Loucy (cell line): ENCODE data around the gene IL37.

Experiments used
- H2AFZ ChIP-seq: fragments of 200-600 bp; sonication (generic); 2 replicates; pipeline ENCODE4 v1.6.0; 2016; ENCODE audit warnings: antibody characterized with exemption, mild to moderate bottlenecking, low read length, moderate library complexity
- H3F3A ChIP-seq: fragments of 200-600 bp; 2 replicates; pipeline ENCODE4 v1.6.0; 2016; ENCODE audit warnings: antibody characterized with exemption, low read depth, mild to moderate bottlenecking
- H3K27me3 ChIP-seq: fragments of 200-600 bp; sonication (generic); 2 replicates; pipeline ENCODE4 v1.6.1; 2014; ENCODE audit warnings: low read length, mild to moderate bottlenecking; ENCODE audit not compliant: insufficient read depth, poor library complexity, severe bottlenecking
- H3K36me3 ChIP-seq: fragments of 200-600 bp; sonication (generic); 2 replicates; pipeline ENCODE4 v1.6.1; 2016; ENCODE audit warnings: low read length; ENCODE audit not compliant: insufficient read depth
- H3K4me1 ChIP-seq: fragments of 200-600 bp; sonication (generic); 2 replicates; pipeline ENCODE4 v1.5.1; 2014; ENCODE audit warnings: low read length, mild to moderate bottlenecking; ENCODE audit not compliant: insufficient read depth, poor library complexity, severe bottlenecking
- H3K4me2 ChIP-seq: fragments of 200-600 bp; sonication (generic); 2 replicates; pipeline ENCODE4 v1.6.0; 2014; ENCODE audit warnings: antibody characterized with exemption, low read length, low read depth, mild to moderate bottlenecking; ENCODE audit not compliant: poor library complexity, severe bottlenecking
- H3K4me3 ChIP-seq: fragments of 200-600 bp; sonication (generic); 2 replicates; pipeline ENCODE4 v1.5.1; 2014; ENCODE audit warnings: low read length, mild to moderate bottlenecking, mixed read lengths; ENCODE audit not compliant: poor library complexity, severe bottlenecking
- H3K79me2 ChIP-seq: fragments of 200-600 bp; sonication (generic); 2 replicates; pipeline ENCODE4 v1.6.1; 2014; ENCODE audit warnings: low read length; ENCODE audit not compliant: insufficient read depth
- H3K9ac ChIP-seq: fragments of 200-600 bp; sonication (generic); 2 replicates; pipeline ENCODE4 v1.6.0; 2014; ENCODE audit warnings: mild to moderate bottlenecking, low read depth, low read length, moderate library complexity; ENCODE audit not compliant: poor library complexity, severe bottlenecking
- H3K9me2 ChIP-seq: fragments of 200-600 bp; sonication (generic); replicated peaks from 2 replicates; pipeline ENCODE4 v1.6.1; 2016; ENCODE audit warnings: low read depth, low read length, mixed read lengths
- H3K9me3 ChIP-seq: fragments of 200-600 bp; sonication (generic); 2 replicates; pipeline ENCODE4 v1.6.1; 2014; ENCODE audit warnings: mild to moderate bottlenecking, antibody characterized with exemption, low read length, low read depth; ENCODE audit not compliant: insufficient read depth
- H4K20me1 ChIP-seq: fragments of 200-600 bp; sonication (generic); 2 replicates; pipeline ENCODE4 v1.6.0; 2014; ENCODE audit warnings: antibody characterized with exemption, low read length, mild to moderate bottlenecking; ENCODE audit not compliant: insufficient read depth, poor library complexity, severe bottlenecking
- EZH2phosphoT487 ChIP-seq: fragments of 200-600 bp; IDR thresholded peaks from 2 replicates; pipeline ENCODE4 v1.6.1; 2018; ENCODE audit warnings: antibody characterized with exemption, mild to moderate bottlenecking, moderate library complexity, borderline replicate concordance
- TF ChIP-seq, protein P1 (sequence below): fragments of 200-600 bp; sonication (generic); conservative IDR thresholded peaks from 2 replicates; pipeline ENCODE4 v1.5.1; 2014; ENCODE audit warnings: mild to moderate bottlenecking, antibody characterized with exemption, low read length

IL37 gene

DNA sequence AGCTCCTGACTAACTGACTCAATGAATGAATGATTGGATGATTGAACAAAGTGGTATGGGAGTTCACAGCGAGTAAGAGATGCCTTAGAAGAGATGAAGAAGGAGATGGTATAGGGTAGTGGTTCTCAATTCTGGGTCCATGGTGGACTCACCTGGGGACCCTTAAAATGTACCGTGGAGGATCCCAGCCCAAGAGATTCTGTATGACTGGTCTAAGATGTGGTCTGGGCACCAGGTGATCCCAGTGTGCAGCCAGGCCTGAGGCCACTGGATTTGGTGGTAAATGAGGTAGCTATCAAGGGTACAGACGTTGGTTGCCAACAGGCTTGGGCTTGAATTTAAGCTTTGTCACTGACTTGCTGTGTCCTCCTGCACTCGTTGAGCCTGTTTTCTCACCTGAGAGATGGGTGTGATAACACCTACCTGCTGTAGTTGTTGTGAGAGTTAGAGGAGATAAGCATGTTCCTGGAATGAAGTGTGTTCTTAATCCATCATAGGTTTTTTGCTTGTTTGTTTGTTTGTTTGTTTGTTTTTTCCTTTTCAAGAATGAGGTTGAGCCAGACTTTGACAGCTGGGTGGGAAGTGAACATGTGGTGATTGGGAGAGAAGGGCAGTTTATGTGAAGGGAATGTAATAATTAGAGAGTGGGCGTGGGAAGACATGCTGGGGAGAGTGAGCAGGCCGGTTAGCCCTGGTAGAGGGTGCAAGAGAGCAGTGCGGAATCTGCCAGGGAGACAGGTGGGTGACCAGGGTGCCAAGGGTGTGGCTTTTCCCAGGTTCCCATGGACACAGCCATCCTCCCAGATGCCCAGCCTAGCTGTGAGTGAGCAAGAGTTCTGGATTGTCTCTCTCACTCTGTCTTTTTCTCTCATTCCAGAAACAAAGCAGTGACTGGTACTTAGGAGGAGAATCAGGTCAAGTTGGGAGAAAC, 43.0 kb upstream of the IL37 start:
- Histone ChIP-seq H3K4me1 (peaks cover 12% of the 10 kb centered on the region), H3K9me2 (no peaks in the 10 kb centered on the region), H3K9ac (no peak overlapping the region), H4K20me1 (no peaks in the 10 kb centered on the region), H3K9me3 (0 out of 2 replicates have a peak, but pooled peaks cover 4% of the 10 kb centered on the region), H3K4me2 (no peak overlapping the region), H3K4me3 (no peak overlapping the region), H3K27me3 (no peaks in the 10 kb centered on the region), H3K79me2 (no peaks in the 10 kb centered on the region), H3F3A (no peaks in the 10 kb centered on the region), H2AFZ (no peak overlapping the region), H3K36me3 (no peaks in the 10 kb centered on the region)
- TF ChIP-seq EZH2phosphoT487: no peak
- TF ChIP-seq, protein P1, sequence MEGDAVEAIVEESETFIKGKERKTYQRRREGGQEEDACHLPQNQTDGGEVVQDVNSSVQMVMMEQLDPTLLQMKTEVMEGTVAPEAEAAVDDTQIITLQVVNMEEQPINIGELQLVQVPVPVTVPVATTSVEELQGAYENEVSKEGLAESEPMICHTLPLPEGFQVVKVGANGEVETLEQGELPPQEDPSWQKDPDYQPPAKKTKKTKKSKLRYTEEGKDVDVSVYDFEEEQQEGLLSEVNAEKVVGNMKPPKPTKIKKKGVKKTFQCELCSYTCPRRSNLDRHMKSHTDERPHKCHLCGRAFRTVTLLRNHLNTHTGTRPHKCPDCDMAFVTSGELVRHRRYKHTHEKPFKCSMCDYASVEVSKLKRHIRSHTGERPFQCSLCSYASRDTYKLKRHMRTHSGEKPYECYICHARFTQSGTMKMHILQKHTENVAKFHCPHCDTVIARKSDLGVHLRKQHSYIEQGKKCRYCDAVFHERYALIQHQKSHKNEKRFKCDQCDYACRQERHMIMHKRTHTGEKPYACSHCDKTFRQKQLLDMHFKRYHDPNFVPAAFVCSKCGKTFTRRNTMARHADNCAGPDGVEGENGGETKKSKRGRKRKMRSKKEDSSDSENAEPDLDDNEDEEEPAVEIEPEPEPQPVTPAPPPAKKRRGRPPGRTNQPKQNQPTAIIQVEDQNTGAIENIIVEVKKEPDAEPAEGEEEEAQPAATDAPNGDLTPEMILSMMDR: no peak

DNA sequence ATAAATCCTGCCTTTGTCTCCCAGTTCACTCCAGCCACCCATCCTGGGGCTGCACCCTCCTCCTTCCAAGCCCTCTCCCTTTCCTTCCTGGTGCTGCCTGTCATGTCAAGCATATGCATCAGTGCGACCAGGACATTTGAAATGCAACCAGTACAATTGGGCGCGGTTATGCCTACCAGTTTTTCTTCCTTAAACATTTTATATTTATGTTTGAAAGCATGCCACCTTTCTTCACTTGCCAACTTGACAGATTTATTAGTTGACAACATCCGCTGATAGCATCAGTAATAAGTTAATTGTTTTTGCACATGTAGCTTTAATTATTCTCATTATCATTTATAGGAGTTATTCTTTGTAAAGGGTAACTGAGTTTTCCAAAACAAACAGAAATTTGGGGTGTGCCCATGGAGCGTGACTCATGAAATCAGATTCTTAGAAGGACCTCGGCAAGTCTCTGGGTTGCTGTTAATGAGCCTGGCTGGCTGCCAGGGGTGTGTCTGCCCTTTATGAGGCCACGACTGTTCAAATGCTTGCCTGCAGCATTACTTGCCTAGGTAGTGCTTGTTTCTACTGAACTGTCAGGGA, 41.6 kb upstream of the IL37 start:
- no peaks in the 10 kb centered on the region for H3F3A ChIP-seq
- TF ChIP-seq, protein P1: no peak
- TF ChIP-seq EZH2phosphoT487: no peak
- H3K9me3 ChIP-seq: 0 out of 2 replicates have a peak, but pooled peaks cover 4% of the 10 kb centered on the region
- H2AFZ ChIP-seq: no peak overlapping the region
- H4K20me1 ChIP-seq: no peaks in the 10 kb centered on the region
- H3K4me2 ChIP-seq: peak overlapping the region; percentile 18
- no peaks in the 10 kb centered on the region for H3K27me3 ChIP-seq
- no peaks in the 10 kb centered on the region for H3K79me2 ChIP-seq
- H3K4me3 ChIP-seq: no peak overlapping the region
- H3K9me2 ChIP-seq: no peaks in the 10 kb centered on the region
- H3K36me3 ChIP-seq: no peaks in the 10 kb centered on the region
- no peak overlapping the region for H3K9ac ChIP-seq
- peaks cover 12% of the 10 kb centered on the region for H3K4me1 ChIP-seq

DNA sequence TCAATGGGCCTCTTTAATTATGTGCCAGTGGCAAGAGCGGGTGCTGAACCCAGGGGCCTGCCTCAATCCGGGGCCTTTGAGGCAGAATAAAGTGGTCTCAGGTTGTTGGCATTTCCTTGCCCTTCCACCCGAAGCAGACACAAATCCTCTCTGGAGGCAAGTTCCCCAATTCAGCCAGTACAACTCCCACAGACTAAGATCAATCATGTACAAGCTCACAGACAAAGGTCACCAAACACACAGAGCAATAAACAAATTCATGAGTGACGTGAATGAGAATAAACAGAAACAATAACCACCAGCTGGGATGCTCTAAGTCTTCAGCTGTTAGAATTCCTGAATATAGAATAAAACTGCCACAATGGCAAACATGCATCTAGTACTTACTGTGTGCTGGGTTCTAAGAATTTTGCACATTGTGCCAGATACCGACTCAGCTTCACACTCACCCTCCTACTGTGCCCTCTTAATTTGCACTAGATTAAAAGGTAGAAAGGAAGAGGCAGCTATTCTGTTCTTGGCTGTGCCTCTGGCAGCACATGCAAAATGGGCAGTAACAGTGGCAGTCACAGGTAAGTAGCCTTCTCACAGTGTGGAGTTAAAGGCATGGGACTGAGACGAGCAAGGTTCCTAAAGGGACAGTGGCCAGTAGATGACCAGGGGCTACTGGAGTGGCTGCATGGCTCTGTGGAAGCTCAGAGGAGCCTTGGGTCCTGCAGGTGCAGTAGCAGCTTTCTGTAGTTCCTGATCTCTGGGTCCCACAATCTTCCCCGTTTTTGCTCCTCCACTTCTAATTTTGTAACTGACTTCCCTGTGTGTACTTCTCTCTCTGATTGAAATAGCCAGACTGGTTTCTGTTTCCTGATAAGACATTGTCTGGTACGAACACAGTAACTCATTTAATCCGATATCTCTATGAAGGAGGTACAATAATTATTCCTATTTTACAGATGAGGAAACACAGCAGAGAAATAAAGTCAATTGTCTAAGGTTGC, 39.8 kb upstream of the IL37 start:
- TF ChIP-seq, protein P1: no peak
- no peak for TF ChIP-seq EZH2phosphoT487
- Histone ChIP-seq H3K4me2 (no peak overlapping the region), H3K79me2 (no peaks in the 10 kb centered on the region), H3K9ac (no peak overlapping the region), H3K36me3 (no peaks in the 10 kb centered on the region), H3K9me2 (no peaks in the 10 kb centered on the region), H3K27me3 (no peaks in the 10 kb centered on the region), H3K4me3 (no peak overlapping the region), H3K4me1 (peaks cover 12% of the 10 kb centered on the region), H2AFZ (no peak overlapping the region), H4K20me1 (no peaks in the 10 kb centered on the region), H3F3A (no peaks in the 10 kb centered on the region), H3K9me3 (0 out of 2 replicates have a peak, but pooled peaks cover 4% of the 10 kb centered on the region)
